CD14-positive monocyte (primary cell): ENCODE data around the gene PVRIG. TPM values are rescaled to one million over a fixed set of nuclear protein-coding genes. Genes with fewer than 3 reads are reported as not detected.
A peak's percentile ranks its signal among the peaks of the same experiment; 100 is the strongest.
"Not testable (repeated sequence)": the region's sequence is repeated elsewhere in the genome, so short reads cannot be mapped to it uniquely, and the experiment has no call there.

ENCODE experiments used
- DNase-seq, 3 donors: peaks; one replicate each; pipeline ENCODE4 v3.0.0-alpha.2; 2011 to 2022
- H2AFZ ChIP-seq: 2 replicates; pipeline ENCODE4 v1.6.0; 2012; ENCODE audit warnings: mild to moderate bottlenecking, low read depth, low read length, inconsistent platforms; ENCODE audit not compliant: insufficient read depth, poor library complexity, severe bottlenecking
- H3K27ac ChIP-seq, 2 donors: 1 replicate in 1 of 2; 2 replicates in 1 of 2; pipeline ENCODE4 v1.5.1; 2012 to 2013; ENCODE audit warnings: low read length in 2 of 2, control low read depth in 1 of 2, inconsistent platforms in 1 of 2, low read depth in 1 of 2, mild to moderate bottlenecking in 1 of 2
- H3K27me3 ChIP-seq, 2 donors: one replicate each; pipeline versions ENCODE4 v1.6.0 to v1.6.1; 2011 to 2013; ENCODE audit warnings: low read length in 2 of 2; ENCODE audit not compliant: control insufficient read depth in 2 of 2, insufficient read depth in 2 of 2
- H3K36me3 ChIP-seq, 2 donors: replicated peaks in 1 of 2; 1 replicate in 1 of 2; 2 replicates in 1 of 2; pipeline versions ENCODE4 v1.5.1 to v1.6.1; 2012 to 2013; ENCODE audit warnings: low read length in 2 of 2, control low read depth in 1 of 2, inconsistent platforms in 1 of 2, mild to moderate bottlenecking in 1 of 2; ENCODE audit not compliant: insufficient read depth in 2 of 2, control insufficient read depth in 1 of 2
- H3K4me1 ChIP-seq, 2 donors: 1 replicate in 1 of 2; 2 replicates in 1 of 2; pipeline versions ENCODE4 v1.5.1 to v1.6.1; 2012 to 2013; ENCODE audit warnings: low read length in 2 of 2, control low read depth in 1 of 2, inconsistent platforms in 1 of 2, mild to moderate bottlenecking in 1 of 2, moderate library complexity in 1 of 2; ENCODE audit not compliant: insufficient read depth in 2 of 2, control insufficient read depth in 1 of 2
- H3K4me2 ChIP-seq: replicated peaks from 2 replicates; pipeline ENCODE3; 2012; ENCODE audit warnings: low read length, moderate library complexity, mild to moderate bottlenecking; ENCODE audit not compliant: poor library complexity, severe bottlenecking; ENCODE audit errors: extremely low read depth
- H3K4me3 ChIP-seq, 3 experiments: fragments of 200-600 bp in 1 of 3; sonication (generic) in 1 of 3; replicated peaks in 1 of 3; 1 replicate in 2 of 3; 2 replicates in 1 of 3; pipeline ENCODE4 v1.5.1; 2011 to 2013; ENCODE audit warnings: low read length in 3 of 3, mild to moderate bottlenecking in 3 of 3, control low read depth in 2 of 3, low read depth in 2 of 3, inconsistent platforms in 1 of 3, moderate library complexity in 1 of 3
- H3K79me2 ChIP-seq: 2 replicates; pipeline ENCODE4 v1.6.0; 2012; ENCODE audit warnings: mild to moderate bottlenecking, control low read depth, inconsistent platforms, low read length, moderate library complexity; ENCODE audit not compliant: insufficient read depth
- H3K9ac ChIP-seq: 2 replicates; pipeline ENCODE4 v1.6.0; 2017; ENCODE audit warnings: low read length, mild to moderate bottlenecking; ENCODE audit not compliant: insufficient read depth, poor library complexity, severe bottlenecking
- H3K9me3 ChIP-seq, 2 donors: replicated peaks in 1 of 2; 1 replicate in 1 of 2; 2 replicates in 1 of 2; pipeline versions ENCODE4 v1.5.1 to v1.6.1; 2012 to 2013; ENCODE audit warnings: low read length in 2 of 2, control low read depth in 1 of 2; ENCODE audit not compliant: control insufficient read depth in 1 of 2, insufficient read depth in 1 of 2
- H4K20me1 ChIP-seq: 2 replicates; pipeline ENCODE4 v1.6.0; 2012; ENCODE audit warnings: mild to moderate bottlenecking, low read length, control low read depth, moderate library complexity; ENCODE audit not compliant: insufficient read depth
- H3K27ac Mint-ChIP-seq, 7 donors: one replicate each; pipeline ENCODE4 v1.8.0; 2020; ENCODE audit warnings: mild to moderate bottlenecking in 7 of 7, mixed read lengths in 7 of 7, moderate library complexity in 6 of 7, inconsistent platforms in 2 of 7
- H3K27me3 Mint-ChIP-seq, 3 donors: one replicate each; pipeline ENCODE4 v1.8.0; 2021 to 2022; ENCODE audit warnings: low read depth in 3 of 3, mild to moderate bottlenecking in 3 of 3, mixed read lengths in 3 of 3, moderate library complexity in 3 of 3, inconsistent platforms in 1 of 3
- H3K36me3 Mint-ChIP-seq, 2 donors: one replicate each; pipeline ENCODE4 v1.8.0; 2020; ENCODE audit warnings: mixed read lengths in 2 of 2, inconsistent platforms in 1 of 2, mild to moderate bottlenecking in 1 of 2
- H3K4me1 Mint-ChIP-seq: one replicate; pipeline ENCODE4 v1.8.0; 2020; ENCODE audit warnings: mild to moderate bottlenecking, mixed read lengths
- H3K4me3 Mint-ChIP-seq, 2 donors: one replicate each; pipeline ENCODE4 v1.8.0; 2020; ENCODE audit warnings: mild to moderate bottlenecking in 2 of 2, mixed read lengths in 2 of 2, moderate library complexity in 1 of 2
- H3K9me3 Mint-ChIP-seq, 7 donors: one replicate each; pipeline ENCODE4 v1.8.0; 2020 to 2022; ENCODE audit warnings: mixed read lengths in 7 of 7, mild to moderate bottlenecking in 6 of 7, moderate library complexity in 6 of 7, inconsistent platforms in 2 of 7
- WGBS: methylation state at CpG from one replicate; pipeline ENCODE4 v1.1.5; 2013; ENCODE audit warnings: missing lambda C conversion rate; ENCODE audit not compliant: insufficient coverage; 5-methylcytosine and 5-hydroxymethylcytosine counted together
- intact Hi-C, 2 donors: fragments of 100-400 bp; cut with micrococcal nuclease; formaldehyde crosslinking; loops; one replicate each; pipeline versions ENCODE4 v1.15.0 to v1.15.1; 2023
- polyA plus RNA-seq, 3 donors: library from polyadenylated mRNA; depleted of rRNA in 1 of 3; unstranded in 2 of 3; stranded (reverse) in 1 of 3; fragments of 300-500 nt in 2 of 3; fragments of >200 nt in 1 of 3; fragmentation: Illumina TruSeq in 2 of 3; gene quantifications; 1 replicate in 2 of 3; 2 replicates in 1 of 3; pipeline ENCODE4 v1.2.3, GENCODE V29; 2012 to 2021

The PVRIG gene
- polyA plus RNA-seq, 3 donors: 0.27 to 0.38 TPM; not detected in 1

DNA sequence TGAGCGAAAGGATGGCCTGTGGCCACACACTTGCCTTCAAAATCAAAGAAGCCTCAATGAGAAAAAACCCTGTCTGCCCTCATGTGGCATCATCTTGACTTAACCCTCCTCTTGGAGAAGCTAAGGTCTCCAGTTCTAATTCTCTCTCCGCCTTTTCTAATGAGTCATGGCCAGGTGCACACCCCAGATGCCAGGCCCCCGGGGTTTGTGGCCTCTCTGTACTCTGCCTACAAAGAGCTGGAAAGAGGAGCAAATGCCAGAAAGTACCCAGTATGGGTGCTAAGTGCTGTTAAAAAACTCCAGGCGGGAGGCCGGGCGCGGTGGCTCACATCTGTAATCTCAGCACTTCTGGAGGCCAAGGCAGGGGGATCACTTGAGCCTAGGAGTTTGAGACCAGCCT lies 20.2 kb downstream of the PVRIG start:
- H3K79me2 ChIP-seq: not testable (repeated sequence)

DNA sequence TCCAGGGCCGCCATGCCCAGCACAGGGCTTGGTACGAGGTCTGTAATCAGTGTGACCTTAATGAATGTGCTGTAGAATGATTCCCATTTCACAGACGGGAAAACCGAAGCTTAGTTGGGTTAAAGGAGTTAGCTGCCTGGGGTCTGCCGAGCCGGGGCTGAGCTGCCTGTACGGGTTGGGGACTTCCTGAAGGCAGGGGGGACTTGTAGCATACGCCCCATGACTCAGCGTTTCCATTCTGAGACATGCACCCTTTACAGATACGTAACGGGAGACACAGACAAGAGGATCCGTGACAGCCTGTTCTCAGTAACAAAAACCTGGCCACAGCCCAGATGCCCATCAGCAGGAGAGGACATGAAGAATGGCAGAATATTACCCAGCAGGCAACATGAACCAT lies 23.6 kb downstream of the PVRIG start:
- Histone ChIP-seq H3K4me1 (peaks cover 8 to 10% of the 10 kb centered on the region in 2 donors), H3K4me2 (peak overlapping the region; percentile 13)
- H3K9me3 ChIP-seq, H3K9ac ChIP-seq, H3K36me3 Mint-ChIP-seq, H2AFZ ChIP-seq, H3K4me3 ChIP-seq, H3K27ac ChIP-seq, H3K27me3 ChIP-seq, H3K36me3 ChIP-seq, H3K27me3 Mint-ChIP-seq, H3K79me2 ChIP-seq, H4K20me1 ChIP-seq, intact Hi-C loops, H3K9me3 Mint-ChIP-seq: not testable (repeated sequence)
- Mint-ChIP-seq H3K4me1 (peaks cover 30% of the 10 kb centered on the region), H3K4me3 (peak overlapping the region; percentile 4 to 59), H3K27ac (peak overlapping the region; percentile 18 to 73 (median 64))
- 3% methylated on average over 7 of the region's 12 CpGs for WGBS
- DNase-seq: peak; percentile 48 to 81 (median 58)

More for the DNA sequence above, 20.2 kb downstream of the PVRIG start:
- H3K27me3 Mint-ChIP-seq, H3K27me3 ChIP-seq, H3K27ac ChIP-seq, H3K4me2 ChIP-seq, H3K36me3 ChIP-seq, H3K36me3 Mint-ChIP-seq, H3K4me3 ChIP-seq, DNase-seq, H4K20me1 ChIP-seq, H2AFZ ChIP-seq, H3K9me3 Mint-ChIP-seq, H3K4me3 Mint-ChIP-seq, H3K9me3 ChIP-seq, intact Hi-C loops, H3K9ac ChIP-seq: not testable (repeated sequence)
- peaks cover 8 to 10% of the 10 kb centered on the region in 2 donors for H3K4me1 ChIP-seq
- H3K27ac Mint-ChIP-seq: peak overlapping the region in 2 of 7 donors; percentile 15 to 64
- peaks cover 16% of the 10 kb centered on the region for H3K4me1 Mint-ChIP-seq
- WGBS: 100% methylated on average over 3 of the region's 7 CpGs

DNA sequence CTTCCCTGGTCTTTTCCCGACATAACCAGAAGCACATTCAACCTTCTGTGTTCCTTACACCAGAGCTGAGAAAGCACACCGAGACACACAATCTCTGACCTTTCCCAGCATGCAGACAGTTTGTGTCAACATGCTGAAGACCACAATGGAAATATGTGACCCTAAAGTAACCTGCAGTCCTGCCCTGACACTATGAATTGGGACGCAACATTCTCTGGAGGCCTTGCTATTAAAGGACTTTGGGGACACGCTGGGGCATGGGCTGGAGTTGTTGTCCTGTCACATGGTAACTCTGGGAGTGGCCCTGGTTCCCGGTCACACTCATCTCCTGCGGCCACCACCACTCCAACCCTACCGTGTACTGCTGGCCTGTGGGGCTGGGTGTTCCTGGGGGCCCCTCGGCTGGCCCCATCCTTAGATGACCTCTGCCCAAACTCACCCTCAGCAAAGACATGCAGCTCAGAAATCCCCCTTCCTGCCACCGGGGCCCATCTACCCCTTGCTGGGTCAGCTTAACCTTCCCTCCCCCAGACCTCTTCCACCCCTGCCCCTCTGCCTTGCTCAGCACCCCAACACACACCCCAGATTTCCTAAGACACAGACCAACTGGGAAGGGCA lies 25.3 kb downstream of the PVRIG start:
- H3K36me3 Mint-ChIP-seq, H3K4me3 Mint-ChIP-seq, H3K4me2 ChIP-seq, H3K27ac ChIP-seq, H2AFZ ChIP-seq, H3K27me3 Mint-ChIP-seq, H3K9me3 Mint-ChIP-seq, H3K4me3 ChIP-seq, intact Hi-C loops, H3K9me3 ChIP-seq, H3K9ac ChIP-seq, H3K27ac Mint-ChIP-seq, DNase-seq, H4K20me1 ChIP-seq, H3K79me2 ChIP-seq, H3K36me3 ChIP-seq, H3K27me3 ChIP-seq: not testable (repeated sequence)
- peaks cover 30% of the 10 kb centered on the region for H3K4me1 Mint-ChIP-seq
- peaks cover 8 to 10% of the 10 kb centered on the region in 2 donors for H3K4me1 ChIP-seq
- 91% methylated on average over 9 of the region's 9 CpGs for WGBS

DNA sequence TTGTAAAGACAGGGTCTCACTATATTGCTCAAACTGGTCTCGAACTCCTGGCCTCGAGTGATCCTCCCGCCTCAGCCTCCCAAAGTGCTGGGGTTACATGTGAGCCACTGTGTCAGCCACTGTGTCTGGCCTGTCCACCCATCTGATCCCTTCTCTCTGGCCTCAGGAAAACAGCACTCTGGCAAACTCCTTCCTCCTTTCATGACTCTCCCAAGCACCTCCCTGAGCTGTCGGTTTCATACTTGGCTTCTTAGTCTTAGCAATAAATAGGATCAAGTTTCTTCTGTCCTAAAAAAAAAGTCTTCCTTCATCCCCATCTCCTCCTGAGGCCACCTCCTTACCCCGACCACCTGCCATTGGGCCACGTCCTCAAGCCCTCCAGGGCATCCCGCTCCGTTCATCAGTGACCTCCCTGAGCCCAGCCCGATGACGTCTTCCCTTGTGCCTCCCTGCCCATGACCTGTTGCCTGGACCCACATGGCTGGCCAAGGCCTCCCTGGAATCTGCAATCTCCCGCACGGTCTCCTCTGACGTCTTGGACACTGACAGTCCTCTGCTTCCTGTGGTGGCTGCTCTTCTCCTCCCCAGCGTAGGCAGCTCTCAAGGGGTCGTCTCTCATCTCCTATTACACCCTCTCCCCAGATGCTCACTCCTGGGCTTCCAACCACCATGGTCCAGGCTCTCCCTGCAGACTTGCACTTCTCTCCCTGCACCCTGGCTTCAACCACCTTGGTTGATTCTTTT lies 26.5 kb downstream of the PVRIG start:
- H3K27me3 Mint-ChIP-seq, H3K9ac ChIP-seq, H2AFZ ChIP-seq, H3K79me2 ChIP-seq, H3K27ac ChIP-seq, H3K4me2 ChIP-seq, H3K9me3 ChIP-seq, DNase-seq, H3K27ac Mint-ChIP-seq, H3K4me3 Mint-ChIP-seq, H3K9me3 Mint-ChIP-seq, H3K36me3 ChIP-seq, H3K4me3 ChIP-seq, H3K36me3 Mint-ChIP-seq, intact Hi-C loops, H3K27me3 ChIP-seq, H4K20me1 ChIP-seq: not testable (repeated sequence)
- peaks cover 8 to 10% of the 10 kb centered on the region in 2 donors for H3K4me1 ChIP-seq
- WGBS: 93% methylated on average over 10 of the region's 15 CpGs
- peaks cover 30% of the 10 kb centered on the region for H3K4me1 Mint-ChIP-seq
